IPS DF 19.7 (cell line): ENCODE measurements around the gene RAB7B.
"Not testable (repeated sequence)": the region's sequence is repeated elsewhere in the genome, so short reads cannot be mapped to it uniquely, and the experiment has no call there.

ENCODE experiments used
- DNase-seq: peaks from one replicate; pipeline ENCODE4 v3.0.0-alpha.2; 2013; ENCODE audit warnings: low read depth, low spot score

The RAB7B gene, protein sequence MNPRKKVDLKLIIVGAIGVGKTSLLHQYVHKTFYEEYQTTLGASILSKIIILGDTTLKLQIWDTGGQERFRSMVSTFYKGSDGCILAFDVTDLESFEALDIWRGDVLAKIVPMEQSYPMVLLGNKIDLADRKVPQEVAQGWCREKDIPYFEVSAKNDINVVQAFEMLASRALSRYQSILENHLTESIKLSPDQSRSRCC

DNA sequence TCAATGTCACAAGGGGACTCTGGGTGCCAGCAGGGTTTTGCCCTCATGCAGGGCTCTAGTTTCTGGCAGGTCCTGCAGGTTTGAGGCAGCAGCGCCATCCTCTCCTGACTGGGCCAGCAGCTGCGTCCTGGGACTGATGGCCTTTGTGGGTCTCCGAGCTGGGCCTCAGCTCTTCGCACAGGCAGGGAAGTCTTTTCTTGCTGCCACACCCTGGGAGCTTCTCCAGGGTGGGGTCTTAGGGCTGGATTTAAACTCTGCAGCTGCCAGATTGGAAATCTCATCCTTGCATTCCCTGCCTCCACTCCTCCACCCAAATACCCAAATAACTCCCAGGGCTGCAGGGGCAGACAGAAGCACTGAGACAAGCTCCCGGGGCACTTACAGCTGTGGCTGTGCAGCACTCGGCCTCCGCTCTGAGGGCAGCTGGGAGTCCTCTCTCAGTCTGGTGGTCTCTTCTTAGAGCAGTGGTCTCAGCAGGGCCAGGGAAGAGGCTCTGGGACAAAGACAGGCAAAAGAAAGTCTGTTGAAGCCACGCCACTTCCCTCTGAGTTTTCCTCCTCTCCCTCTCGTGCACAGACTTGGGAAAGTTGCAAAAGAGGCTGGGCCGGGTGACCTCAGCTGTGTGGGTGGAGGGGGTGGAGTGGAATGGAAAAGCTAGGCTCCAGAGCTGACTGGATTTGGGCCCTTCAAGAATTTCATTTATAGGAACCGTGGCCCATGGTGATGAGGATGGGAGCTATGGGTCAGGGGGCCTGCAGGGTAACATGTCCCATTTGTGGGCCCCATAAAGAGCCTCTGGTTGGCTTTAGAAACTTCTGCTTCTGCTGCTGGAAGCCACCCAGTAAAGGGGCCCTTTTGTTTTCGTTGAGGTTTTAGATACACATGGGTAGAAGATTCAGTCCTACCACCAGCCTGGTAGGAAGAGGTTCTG is at the start of gene RAB7B:
RAB7B (minus strand) TSS at position 525 of the 931 bp plus-strand sequence. CDS start 9,260 bp downstream, outside the sequence.
- DNase-seq = no peak

DNA sequence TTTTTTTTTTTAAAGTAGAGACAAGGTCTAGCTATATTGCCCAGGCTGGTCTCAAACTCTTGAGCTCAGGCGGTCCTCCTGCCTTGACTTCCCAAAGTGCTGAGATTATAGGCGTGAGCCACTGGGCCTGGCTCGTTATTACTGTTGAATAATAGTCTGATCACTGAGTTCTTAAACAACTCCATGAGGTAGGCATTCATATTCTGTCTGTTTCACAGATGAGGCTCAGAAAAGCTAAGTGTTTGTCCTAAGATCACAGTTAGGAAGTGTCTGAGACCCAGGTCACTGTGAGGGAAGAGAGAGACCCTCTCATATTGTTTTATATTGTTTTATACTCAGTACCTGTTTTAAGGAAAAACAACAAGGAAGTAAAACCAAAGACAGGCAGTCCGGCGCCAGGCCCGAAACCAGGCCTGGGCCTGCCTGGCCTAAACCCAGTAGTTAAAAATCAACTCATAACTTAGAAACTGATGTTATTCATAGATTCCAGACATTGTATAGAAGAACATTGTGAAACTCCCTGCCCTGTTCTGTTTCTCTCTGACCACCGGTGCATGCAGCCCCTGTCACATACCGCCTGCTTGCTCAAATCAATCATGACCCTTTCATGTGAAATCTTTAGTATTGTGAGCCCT is 49.2 kb upstream of the RAB7B start:
- not testable (repeated sequence) for DNase-seq

DNA sequence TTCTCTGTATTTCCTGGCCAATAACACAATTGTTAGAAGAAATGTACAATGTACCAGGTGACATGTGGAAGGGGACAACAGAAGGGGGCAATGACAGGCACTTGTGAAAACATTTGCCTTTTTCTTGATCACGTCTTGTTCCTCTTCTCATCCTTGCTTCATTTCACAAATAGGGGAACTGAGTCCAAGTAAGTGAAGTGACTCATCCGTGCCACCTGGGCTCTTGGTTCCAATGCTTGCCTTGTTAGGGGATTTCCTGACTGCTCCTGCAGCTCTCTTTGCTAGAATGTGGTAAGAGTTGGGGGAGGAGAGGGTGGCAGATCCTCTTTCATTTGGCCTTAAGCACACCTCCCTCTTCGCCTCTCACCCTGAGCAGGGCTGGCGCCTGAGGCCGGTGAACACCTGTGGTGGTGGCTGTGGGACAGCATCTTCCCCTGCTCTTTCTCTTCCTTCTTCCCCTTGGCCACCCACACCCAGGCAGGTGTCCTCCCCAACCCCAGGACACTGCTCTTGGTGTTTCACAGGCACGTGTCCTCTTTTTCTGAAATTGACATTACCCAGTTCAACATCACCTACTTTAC is 47.5 kb upstream of the RAB7B start:
- DNase-seq = no peak

DNA sequence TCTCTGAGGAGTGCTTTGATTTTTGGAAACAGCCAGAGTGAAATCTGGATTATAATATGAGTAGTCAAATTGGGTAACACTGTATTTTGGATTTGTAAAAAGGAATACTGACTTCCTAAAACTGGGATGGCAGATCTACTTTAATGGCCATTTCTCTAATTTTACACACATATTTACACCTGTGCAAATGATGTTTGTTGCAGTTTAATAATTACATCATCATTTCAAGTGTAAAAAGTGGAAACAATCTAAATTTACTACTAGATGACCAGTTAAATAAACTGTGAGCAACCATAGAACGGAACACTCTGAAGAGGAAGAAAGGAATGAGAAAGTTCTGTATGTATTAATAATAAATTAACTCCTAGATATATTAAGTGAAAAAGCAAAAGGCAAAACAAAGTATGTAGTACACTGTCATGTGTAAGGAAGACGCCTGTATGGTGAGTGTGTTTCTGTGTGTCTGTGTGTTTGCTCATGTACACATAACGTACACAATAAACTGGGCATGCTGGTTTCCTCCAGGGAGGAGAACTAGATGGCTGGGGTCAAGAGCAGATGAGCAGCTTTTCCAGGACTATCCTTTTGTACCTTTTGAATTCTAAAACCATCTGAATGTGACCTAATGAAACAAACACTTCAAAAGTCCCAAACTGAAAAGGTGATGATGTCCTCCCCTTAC is 46.9 kb upstream of the RAB7B start:
- no peak for DNase-seq

DNA sequence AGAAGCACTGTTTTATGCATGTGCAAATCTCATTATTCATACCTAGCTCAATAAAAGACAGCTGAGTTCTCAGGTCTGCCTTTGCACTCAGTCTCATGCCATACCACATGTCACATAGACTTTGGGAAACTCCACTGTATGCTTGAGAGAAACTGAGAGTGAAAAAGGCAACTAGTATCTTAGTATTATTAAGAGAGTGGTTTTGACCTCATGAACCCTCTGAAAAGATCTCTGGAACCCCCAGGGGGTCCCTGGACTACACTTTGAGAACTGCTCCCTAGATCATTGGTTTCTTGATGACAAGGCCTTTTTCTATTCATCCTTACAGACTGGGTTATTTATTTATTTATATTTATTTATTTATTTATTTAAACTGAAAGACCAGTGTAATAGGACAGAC is 46.1 kb upstream of the RAB7B start:
- no peak for DNase-seq

DNA sequence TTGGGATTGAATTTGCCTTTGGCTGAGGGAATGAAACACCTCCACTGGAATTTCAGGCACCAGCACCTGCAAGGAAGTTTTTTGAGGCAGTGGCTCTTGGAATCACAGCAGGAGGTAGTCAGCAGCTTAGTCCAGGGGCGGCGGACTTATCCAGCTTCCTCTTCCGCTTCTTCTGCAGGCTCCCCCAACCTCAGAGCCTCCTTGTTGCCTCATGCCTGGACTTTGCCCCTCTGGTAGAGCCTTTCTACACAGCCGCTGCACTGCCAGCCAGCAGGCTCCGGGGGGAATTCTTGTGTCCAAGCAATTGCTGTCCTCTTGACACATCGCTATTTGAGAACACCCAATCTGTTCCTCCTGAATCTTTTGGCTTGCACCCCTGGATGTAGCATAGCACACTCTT is 45.4 kb upstream of the RAB7B start:
- no peak for DNase-seq

DNA sequence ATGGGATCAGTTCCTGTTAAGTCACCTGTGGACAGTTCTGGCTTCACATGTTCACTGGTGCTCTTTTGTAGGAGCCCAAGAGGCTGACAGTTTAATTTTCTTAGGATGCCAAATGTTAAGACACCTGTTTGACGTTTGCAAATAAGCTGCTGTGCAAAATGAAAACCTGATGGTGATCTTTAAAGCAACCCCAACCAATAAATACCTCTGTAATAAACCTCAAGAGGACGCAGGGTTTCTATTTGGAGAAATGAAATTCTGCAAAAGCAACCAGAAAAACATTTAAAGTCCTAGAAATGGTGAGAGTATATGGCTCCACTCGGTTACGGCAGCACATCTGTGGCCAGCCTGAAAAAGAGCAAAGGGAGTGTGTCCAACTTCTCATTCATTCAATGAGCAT is 44.1 kb upstream of the RAB7B start:
- no peak for DNase-seq

DNA sequence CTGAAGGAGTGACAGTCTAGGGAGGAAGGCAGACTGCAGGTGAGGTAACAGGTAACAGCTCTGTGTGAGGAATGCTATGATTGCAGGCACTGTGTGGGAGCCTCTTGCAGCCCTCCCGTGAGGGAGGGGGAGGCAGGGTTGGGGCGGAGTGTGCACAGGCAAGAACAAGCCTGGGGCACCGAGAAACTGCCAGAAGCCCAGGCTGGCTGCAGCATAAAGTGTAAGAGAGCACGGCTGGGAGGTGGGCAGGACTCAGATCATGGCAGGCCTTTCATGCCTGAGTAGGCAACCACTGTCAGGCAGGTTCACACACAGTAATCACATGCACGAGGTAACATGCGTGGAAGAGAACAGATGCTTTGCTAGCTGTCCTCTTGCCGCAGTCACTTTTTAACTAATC is 38.4 kb upstream of the RAB7B start:
- no peak for DNase-seq

DNA sequence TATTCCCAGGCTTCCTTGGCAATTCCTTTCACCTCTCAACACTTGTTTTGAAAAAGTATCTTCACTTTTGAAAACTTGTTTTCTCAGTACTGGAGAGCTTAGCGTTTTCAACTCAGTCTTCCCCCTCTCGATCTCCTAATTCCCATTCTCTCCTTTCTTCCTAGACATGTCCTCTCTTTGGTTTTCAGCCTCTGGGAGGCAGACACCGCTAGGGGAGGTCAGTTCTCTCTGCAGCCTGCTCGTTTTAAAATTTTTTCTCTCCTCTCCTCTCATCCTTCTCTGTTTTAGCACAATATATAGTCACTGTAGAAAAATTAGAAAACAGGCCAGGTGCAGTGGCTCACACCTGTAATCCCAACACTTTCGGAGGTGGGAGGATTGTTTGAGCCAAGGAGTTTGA is 37.1 kb upstream of the RAB7B start:
- DNase-seq = no peak

DNA sequence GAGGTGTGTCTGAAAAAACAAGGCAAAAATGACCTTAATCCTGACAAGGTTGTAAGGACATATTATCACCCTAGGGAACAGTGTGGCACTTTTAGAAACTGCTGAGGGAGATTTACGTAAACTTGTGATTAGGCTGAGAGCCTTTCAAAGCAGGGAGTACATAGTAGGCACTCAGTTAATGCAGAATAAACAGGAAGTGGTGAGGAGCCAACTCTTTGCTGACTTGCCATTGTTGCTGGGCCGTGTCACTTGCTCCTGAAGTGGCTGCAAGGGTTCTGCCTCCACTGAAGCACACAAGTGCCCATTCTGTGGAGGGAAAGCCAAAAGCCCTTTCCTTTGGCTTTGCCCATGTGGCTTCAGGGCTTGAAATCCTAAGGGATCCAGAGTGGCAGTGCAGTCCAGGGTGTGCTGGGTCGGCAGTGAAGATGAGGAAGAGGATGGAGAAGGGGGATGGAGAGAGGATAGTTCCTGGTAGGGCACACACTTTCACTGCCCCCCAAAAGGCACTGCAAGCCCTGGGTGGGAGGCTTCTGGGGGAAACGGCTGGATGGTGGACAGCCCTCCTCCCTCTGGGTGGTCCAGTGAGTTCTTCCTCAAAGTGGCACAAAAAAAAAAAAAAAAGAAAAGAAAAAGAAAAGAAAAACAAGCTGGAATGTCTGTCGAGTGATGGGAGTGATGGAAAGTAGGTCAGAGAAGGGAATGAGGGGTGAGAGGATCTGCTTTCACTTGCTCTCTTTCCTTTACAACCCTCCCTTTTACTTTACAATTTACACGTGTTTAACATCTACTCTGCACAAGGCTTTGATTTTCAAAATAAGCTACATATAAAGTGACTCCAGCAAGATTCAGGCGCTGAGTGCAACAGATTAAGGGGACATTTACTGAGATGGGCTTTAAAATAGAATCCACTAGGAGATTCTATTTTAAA is 36.1 kb upstream of the RAB7B start:
- no peak for DNase-seq

DNA sequence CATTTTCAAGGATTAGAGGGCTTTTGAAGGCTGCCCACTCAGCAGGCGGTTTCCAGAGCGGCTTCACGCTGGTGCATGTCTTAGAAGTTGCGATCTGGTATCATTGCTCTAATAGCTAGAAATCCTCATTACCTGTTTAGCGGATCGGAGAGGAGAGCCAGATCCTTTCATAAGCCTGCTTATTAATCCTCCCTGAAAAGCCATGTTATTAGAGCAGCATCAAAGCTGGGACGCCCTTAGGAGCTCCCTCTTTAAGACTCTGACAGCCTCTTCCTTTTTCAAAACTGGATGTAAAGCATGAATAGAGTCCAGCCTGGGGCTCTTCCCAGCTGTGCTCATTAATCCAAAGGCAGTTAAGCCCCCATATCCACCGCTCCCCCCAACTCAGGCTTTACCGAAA is 34.4 kb upstream of the RAB7B start:
- DNase-seq = no peak

DNA sequence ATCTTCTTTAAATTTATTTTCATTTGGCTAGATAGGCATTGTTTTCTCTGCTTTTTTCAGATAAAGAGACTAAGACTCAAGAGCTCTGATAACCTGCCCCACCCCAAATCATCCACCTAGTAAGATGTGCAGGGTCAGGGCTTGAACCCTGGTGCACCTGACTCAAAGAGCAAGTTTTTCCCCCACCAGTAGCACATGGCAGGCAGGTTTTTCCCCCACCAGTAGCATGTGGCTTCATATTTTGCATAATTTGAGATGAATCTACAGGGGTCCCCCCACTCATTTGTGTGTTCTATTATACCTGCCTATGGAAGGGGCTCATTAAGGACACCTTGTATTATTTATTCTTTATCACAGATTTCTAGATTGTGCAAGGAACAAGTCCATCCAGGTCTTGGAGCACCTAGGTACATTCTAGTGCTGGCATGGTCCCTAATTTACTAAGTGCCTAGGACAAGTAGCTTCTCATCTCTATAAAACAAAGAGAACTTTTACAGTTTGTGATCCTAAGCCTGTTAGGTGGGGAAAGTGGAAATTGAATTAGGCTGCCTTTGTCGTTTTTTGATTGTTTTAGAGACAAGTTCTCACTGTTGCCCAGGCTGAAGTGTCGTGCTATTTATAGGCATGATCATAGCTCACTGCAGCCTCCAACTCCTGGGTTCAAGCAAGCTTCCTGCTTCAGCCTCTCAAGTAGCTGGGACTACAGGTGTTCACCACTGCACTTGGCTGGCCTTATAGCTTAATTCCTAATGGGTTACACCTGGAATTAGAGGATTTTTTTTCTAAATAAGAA is 33.7 kb upstream of the RAB7B start:
- no peak for DNase-seq

DNA sequence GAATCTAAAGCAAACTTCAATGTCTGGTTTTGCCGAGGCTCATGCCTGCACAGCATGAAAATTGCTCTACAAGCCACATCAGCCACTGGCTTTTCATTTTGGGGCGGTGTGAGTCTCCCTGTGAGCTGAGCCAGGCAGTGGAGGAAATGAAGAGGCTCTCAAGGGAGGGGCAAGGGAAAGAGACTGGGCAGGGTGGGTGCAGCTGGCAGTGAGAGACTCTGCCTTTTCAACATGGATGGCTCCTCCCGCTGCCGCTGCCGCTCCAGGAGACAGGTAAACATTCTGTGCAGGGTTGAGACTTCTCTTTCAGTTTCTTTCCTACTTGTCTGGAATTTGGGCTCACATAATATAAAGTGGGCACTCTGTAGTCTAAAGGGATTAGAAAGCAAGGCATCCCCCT is 31.8 kb upstream of the RAB7B start:
- no peak for DNase-seq

DNA sequence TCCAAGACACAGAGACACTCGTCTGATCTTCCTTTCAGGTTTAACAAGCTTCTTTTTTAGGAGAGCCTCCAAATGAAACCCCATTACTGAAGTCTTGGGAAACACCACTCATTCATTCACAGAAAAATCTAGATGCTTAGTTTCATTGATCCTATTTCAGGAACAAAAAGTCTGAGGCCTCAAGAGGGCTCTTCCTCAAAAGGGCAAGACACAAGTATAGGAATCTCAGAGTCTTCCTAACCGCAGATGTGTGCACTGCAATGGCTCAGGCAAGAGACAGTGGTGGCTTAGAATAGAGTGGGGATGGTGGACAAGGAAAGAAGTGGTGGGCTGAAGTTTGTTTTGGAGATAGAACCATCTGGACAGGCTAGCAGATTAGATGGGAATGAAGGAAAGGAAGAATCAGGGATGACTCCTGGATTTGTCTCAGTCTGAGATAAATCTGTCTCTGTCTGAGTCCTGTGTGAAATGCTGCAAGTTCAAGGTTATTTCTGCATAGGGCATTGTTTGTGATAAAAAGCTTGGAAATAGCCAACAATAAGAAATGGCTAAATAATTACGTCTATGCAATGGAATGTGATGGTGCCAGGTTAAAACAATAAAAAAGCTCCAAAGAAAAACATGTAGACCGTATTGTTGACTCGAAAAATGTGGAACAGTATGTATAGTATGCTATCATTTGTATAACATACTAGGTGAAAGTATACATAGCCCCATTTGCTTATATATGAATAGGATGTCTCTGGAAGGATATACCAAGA is 29.4 kb upstream of the RAB7B start:
- no peak for DNase-seq

DNA sequence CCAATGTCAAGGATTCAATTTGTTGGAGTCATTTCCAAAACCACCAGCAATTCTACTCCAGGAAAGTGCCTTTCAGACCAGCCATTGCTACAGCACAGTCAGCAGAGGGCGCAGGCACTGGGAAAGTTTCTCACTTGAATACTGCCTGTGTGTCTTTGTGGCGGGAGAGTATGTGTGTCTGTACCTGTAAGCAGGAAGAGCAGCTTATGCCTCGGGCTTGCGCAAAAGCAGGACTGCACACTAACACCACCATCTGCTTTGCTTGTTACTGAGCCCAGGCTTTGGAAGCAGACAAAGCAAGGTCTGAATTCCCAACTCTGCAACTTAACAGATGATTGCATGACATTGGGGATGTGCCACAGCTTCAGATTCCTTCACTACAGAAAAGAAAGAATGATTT is 27.5 kb upstream of the RAB7B start:
- DNase-seq = peak; percentile 70

DNA sequence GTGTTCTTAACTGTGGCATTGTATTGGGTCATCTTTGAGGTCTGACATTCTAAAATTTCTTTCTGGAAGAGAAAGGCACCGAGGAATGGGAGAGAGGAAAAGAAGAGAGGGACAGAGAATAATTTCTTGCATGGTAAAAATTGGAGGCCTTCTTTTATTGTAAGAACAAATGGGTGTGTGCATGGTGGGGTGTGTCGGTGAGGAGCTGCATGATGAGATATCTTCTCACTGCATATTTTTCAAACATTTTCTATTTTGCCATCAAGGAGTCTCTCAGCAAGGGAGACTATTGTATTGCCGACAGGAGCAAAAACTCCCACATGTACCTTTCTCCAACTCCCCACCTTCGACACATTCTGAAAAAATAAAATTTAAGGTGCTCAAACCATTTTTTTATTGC is 27.0 kb upstream of the RAB7B start:
- no peak for DNase-seq

DNA sequence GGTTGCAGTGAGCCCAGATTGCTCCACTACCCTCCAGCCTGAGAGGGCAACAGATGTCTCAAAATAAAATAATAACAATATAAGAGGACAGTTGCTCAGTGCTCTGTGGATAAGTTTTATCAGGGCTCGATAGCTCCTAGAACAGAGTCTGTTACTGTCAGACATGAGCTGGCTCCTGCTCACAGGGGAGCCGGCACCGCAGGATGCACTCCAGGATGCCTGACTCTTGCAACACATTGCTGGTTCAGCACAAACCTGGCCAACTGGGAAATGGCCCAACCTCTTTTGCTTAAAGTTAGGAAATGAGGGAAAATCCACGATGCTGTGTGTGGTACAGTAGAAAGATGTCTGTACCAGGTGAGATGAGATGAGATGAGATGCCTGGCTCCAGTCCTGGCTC is 26.3 kb upstream of the RAB7B start:
- DNase-seq = no peak

DNA sequence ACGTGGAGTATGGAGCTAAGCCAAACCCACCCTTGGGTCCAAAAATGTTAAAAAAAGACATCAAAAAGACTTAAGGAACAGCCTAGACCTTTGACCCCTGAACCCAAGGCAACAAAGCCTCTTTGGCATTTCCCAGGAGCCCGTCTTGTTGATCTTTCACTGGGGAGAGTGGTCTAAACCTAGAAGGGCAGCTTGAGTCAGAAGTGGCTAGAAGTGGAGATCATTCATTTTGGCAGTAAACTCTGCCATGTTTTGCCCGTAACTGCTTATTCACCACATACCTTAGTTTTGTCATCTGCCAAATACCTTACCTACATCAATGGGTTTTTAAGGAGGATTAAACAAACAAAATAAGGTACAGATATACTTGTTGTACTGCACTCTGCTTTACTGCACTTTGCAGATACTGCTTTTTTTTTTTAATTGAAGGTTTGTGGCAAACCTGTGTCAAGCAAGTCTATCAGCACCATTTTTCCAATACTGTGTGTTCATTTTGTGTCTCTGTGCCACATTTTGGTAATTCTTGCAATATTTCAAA is 22.2 kb upstream of the RAB7B start:
- DNase-seq = no peak

DNA sequence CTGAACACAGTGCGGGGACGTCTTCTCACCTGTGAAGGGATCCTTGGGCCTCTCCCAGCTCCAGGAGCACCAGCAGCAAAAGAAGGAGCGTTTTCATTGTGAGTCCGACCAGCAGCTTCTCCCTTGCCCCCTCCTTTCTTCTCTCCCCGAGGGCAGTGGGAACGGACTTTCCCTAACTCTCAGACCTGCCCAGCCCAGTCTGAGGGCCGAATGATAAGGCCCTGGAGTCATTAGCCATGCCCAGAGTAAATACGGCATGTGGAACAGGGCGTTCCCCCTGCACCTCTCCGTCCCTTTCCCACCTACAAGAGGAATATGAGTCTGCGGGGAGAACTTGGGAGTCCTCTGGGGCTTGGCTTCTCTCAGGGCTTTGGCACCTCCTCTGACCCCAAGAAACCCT is 20.5 kb upstream of the RAB7B start, which contains the start of gene CTSE:
CTSE (minus strand) TSS at position 201 of the 400 bp plus-strand sequence; CDS start at position 97, 104 bp downstream.
- DNase-seq = no peak
